ENCODE measurements around the gene PASK. TPM values are rescaled to one million over a fixed set of nuclear protein-coding genes. Genes with fewer than 3 reads are reported as not detected.

PASK gene
- total RNA-seq, 1 experiment from 2014 or later = 80.9 TPM

DNA sequence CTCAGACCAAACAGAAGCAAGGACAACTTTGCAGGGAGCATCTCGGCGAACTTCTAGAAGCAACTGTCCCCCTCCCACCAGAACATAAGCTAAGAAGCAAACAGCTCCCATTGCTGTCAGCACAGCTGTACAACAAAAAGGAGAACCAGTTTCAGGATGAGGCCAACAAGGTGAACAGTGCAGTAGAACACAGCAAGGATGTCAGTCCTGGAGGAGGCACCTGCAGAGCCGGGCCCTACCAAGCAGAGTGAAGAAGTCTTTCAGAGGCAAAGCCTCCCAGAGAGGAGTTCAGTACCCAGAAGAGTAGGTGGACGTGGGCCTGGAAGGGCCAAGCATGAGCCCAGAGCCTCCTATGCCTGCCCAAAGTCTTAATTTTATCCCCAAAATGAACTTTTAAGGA is 1.0 kb downstream of the PASK start (continued):
- TF ChIP-seq, protein P1, sequence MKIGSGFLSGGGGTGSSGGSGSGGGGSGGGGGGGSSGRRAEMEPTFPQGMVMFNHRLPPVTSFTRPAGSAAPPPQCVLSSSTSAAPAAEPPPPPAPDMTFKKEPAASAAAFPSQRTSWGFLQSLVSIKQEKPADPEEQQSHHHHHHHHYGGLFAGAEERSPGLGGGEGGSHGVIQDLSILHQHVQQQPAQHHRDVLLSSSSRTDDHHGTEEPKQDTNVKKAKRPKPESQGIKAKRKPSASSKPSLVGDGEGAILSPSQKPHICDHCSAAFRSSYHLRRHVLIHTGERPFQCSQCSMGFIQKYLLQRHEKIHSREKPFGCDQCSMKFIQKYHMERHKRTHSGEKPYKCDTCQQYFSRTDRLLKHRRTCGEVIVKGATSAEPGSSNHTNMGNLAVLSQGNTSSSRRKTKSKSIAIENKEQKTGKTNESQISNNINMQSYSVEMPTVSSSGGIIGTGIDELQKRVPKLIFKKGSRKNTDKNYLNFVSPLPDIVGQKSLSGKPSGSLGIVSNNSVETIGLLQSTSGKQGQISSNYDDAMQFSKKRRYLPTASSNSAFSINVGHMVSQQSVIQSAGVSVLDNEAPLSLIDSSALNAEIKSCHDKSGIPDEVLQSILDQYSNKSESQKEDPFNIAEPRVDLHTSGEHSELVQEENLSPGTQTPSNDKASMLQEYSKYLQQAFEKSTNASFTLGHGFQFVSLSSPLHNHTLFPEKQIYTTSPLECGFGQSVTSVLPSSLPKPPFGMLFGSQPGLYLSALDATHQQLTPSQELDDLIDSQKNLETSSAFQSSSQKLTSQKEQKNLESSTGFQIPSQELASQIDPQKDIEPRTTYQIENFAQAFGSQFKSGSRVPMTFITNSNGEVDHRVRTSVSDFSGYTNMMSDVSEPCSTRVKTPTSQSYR (CRISPR knock-in tag; IDR thresholded peaks at IDR 0.05) = no peak
- TF ChIP-seq ATF1 (CRISPR knock-in tag; IDR thresholded peaks at IDR 0.05) (no peak), NR2C2 (CRISPR knock-in tag; IDR thresholded peaks at IDR 0.05) (no peak), NR3C1 (CRISPR knock-in tag; conservative IDR thresholded peaks at IDR 0.05; ENCODE audit: low read depth) (no peak), JUN (CRISPR knock-in tag; IDR thresholded peaks at IDR 0.05) (no peak), CREM (CRISPR knock-in tag; IDR thresholded peaks at IDR 0.05) (no peak)
- TF ChIP-seq, protein P2, sequence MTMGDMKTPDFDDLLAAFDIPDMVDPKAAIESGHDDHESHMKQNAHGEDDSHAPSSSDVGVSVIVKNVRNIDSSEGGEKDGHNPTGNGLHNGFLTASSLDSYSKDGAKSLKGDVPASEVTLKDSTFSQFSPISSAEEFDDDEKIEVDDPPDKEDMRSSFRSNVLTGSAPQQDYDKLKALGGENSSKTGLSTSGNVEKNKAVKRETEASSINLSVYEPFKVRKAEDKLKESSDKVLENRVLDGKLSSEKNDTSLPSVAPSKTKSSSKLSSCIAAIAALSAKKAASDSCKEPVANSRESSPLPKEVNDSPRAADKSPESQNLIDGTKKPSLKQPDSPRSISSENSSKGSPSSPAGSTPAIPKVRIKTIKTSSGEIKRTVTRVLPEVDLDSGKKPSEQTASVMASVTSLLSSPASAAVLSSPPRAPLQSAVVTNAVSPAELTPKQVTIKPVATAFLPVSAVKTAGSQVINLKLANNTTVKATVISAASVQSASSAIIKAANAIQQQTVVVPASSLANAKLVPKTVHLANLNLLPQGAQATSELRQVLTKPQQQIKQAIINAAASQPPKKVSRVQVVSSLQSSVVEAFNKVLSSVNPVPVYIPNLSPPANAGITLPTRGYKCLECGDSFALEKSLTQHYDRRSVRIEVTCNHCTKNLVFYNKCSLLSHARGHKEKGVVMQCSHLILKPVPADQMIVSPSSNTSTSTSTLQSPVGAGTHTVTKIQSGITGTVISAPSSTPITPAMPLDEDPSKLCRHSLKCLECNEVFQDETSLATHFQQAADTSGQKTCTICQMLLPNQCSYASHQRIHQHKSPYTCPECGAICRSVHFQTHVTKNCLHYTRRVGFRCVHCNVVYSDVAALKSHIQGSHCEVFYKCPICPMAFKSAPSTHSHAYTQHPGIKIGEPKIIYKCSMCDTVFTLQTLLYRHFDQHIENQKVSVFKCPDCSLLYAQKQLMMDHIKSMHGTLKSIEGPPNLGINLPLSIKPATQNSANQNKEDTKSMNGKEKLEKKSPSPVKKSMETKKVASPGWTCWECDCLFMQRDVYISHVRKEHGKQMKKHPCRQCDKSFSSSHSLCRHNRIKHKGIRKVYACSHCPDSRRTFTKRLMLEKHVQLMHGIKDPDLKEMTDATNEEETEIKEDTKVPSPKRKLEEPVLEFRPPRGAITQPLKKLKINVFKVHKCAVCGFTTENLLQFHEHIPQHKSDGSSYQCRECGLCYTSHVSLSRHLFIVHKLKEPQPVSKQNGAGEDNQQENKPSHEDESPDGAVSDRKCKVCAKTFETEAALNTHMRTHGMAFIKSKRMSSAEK (CRISPR knock-in tag; IDR thresholded peaks at IDR 0.05; ENCODE audit: borderline replicate concordance) = no peak
- TF ChIP-seq, protein P3, sequence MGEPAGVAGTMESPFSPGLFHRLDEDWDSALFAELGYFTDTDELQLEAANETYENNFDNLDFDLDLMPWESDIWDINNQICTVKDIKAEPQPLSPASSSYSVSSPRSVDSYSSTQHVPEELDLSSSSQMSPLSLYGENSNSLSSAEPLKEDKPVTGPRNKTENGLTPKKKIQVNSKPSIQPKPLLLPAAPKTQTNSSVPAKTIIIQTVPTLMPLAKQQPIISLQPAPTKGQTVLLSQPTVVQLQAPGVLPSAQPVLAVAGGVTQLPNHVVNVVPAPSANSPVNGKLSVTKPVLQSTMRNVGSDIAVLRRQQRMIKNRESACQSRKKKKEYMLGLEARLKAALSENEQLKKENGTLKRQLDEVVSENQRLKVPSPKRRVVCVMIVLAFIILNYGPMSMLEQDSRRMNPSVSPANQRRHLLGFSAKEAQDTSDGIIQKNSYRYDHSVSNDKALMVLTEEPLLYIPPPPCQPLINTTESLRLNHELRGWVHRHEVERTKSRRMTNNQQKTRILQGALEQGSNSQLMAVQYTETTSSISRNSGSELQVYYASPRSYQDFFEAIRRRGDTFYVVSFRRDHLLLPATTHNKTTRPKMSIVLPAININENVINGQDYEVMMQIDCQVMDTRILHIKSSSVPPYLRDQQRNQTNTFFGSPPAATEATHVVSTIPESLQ (CRISPR knock-in tag; IDR thresholded peaks at IDR 0.05) = no peak

DNA sequence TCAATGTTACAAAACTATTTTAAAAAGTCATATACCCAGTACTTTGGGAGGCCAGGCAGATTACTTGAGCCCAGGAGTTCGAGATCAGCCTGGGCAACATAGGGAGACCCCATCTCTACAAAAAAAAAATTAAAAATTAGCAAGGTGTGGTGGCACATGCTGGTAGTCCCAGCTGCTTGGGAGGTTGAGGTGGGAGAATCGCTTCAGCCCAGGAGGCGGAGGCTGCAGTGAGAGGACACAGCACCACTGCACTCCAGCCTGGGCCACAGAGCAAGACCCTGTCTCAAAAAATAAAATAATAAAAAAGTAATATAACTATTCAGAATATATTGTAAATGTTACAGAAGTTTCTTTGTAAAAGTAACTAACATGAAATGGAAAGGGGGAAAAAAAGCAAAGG is 1.9 kb downstream of the PASK start:
- peaks cover 26% of the 10 kb centered on the region for H3K4me1 Mint-ChIP-seq
- H3K36me3 Mint-ChIP-seq = peaks cover 1% of the 10 kb centered on the region
- TF ChIP-seq ZNF396 (CRISPR knock-in tag; IDR thresholded peaks at IDR 0.05; ENCODE audit: borderline replicate concordance) (no peak), CREM (CRISPR knock-in tag; IDR thresholded peaks at IDR 0.05) (no peak), PRRX2 (CRISPR knock-in tag; IDR thresholded peaks at IDR 0.05) (no peak)
- TF ChIP-seq, protein P4, sequence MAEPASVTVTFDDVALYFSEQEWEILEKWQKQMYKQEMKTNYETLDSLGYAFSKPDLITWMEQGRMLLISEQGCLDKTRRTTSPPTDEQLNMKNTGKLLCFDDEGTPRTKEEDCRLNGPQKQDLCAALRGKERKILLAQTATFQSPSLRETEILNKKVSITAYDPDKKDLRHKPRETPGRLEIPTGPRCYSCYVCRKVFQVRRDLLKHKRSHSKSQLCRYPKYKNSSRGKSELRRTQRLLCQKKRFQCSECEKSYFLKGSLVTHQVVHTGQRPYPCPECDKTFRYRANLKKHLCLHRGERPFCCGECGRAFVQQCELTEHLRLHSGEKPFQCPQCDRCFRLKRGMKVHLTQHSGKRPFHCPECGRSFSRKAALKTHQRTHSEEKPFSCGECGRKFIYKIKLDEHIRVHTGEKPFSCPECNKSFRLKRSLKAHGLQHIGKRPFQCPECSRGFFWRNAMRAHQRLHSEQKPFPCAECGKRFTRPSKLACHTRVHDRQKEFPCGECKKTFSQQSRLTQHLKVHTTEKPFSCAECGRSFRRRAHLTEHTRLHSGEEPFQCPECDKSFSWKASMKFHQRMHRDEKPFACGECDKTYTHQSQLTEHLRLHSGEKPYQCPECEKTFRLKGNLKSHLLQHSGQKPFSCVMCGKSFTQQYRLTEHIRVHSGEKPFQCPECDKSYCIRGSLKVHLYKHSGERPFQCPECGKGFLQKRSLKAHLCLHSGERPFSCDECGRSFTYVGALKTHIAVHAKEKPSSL (CRISPR knock-in tag; conservative IDR thresholded peaks at IDR 0.05) = no peak
- TF ChIP-seq, protein P5, sequence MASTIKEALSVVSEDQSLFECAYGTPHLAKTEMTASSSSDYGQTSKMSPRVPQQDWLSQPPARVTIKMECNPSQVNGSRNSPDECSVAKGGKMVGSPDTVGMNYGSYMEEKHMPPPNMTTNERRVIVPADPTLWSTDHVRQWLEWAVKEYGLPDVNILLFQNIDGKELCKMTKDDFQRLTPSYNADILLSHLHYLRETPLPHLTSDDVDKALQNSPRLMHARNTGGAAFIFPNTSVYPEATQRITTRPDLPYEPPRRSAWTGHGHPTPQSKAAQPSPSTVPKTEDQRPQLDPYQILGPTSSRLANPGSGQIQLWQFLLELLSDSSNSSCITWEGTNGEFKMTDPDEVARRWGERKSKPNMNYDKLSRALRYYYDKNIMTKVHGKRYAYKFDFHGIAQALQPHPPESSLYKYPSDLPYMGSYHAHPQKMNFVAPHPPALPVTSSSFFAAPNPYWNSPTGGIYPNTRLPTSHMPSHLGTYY (CRISPR knock-in tag; IDR thresholded peaks at IDR 0.05) = no peak
- H3K27me3 Mint-ChIP-seq (ENCODE audit: low read depth) = no peaks in the 10 kb centered on the region
- no peak overlapping the region for H3K4me3 Mint-ChIP-seq
- H3K27ac Mint-ChIP-seq = no peak overlapping the region
- POLR2A ChIA-PET = no interaction called here
- ATAC-seq (no peak), DNase-seq (ENCODE audit: low spot score) (no peak)
- H3K9me3 Mint-ChIP-seq = no peaks in the 10 kb centered on the region
- CTCF ChIA-PET = interaction anchor here (0.6 kb wide), 1 partner anchor 172 kb away, joined by 3 read pairs; no protein-coding TSS in a partner anchor
